Measurements from ENCODE around the gene RNF224. TPM values are rescaled to one million over a fixed set of nuclear protein-coding genes. Genes with fewer than 3 reads are reported as not detected.

The RNF224 gene
- total and polyA plus RNA-seq, 2 of the 13 experiments (the other 11 are each of a cell fraction or from before 2014, with no cell fraction given) = 0.09 TPM; not detected in 1

DNA sequence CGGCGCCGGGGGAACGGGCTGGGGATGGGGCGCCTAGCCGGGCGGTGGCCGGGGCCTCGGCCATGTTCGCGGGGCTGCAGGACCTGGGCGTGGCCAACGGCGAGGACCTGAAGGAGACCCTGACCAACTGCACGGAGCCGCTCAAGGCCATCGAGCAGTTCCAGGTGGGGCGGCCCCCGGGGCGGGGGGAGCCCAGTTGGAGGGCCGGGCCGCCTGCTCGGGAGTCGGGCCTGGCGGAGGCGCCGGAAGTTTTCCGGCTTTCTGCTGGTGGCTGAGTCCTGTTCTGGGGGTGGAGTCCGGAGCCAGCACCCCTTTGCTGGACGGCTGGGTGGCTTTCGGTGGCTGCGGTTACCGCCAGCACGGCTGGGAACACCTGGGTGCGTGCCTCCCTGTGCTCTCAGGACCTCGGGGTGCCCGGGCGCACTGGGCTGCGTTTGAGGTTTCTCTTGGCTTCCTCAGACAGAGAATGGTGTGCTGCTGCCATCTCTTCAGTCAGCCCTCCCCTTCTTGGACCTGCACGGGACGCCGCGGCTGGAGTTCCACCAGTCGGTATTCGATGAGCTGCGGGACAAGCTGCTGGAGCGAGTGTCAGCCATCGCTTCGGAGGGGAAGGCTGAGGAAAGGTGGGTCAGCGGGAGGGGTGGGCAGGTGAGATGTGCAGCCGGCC lies 28.3 kb downstream of the RNF224 start (continued):
- TF ChIP-seq SOX5 (CRISPR knock-in tag; IDR thresholded peaks at IDR 0.05; ENCODE audit: borderline replicate concordance) (no peak), ZNF24 (IDR thresholded peaks at IDR 0.05) (no peak), ZNF33A (CRISPR knock-in tag; IDR thresholded peaks at IDR 0.05; ENCODE audit: borderline replicate concordance) (no peak), JUNB (CRISPR knock-in tag; IDR thresholded peaks at IDR 0.05; ENCODE audit: borderline replicate concordance) (no peak), GRHL1 (CRISPR knock-in tag; conservative IDR thresholded peaks at IDR 0.05) (no peak), ZNF3 (CRISPR knock-in tag; IDR thresholded peaks at IDR 0.05) (no peak), ZNF570 (CRISPR knock-in tag; IDR thresholded peaks at IDR 0.05; ENCODE audit: borderline replicate concordance) (no peak), ZXDC (CRISPR knock-in tag; IDR thresholded peaks at IDR 0.05) (no peak), ZNF605 (CRISPR knock-in tag; IDR thresholded peaks at IDR 0.05) (0 out of 2 replicates have a peak, but pooled peaks have one; percentile 8), CCDC6 (CRISPR knock-in tag; IDR thresholded peaks at IDR 0.05) (0 out of 2 replicates have a peak, but pooled peaks have one; percentile 20), ZNF83 (CRISPR knock-in tag; IDR thresholded peaks at IDR 0.05; ENCODE audit: borderline replicate concordance) (no peak), ZSCAN22 (CRISPR knock-in tag; IDR thresholded peaks at IDR 0.05) (no peak), ZBTB38 (CRISPR knock-in tag; IDR thresholded peaks at IDR 0.05) (no peak; the same call in 1 of the 2 replicates), FIP1L1 (IDR thresholded peaks at IDR 0.05; ENCODE audit: borderline replicate concordance, insufficient read depth, low read depth, low read length) (no peak), ZNF143 (CRISPR knock-in tag; IDR thresholded peaks at IDR 0.05) (no peak), ELF1 (CRISPR knock-in tag; IDR thresholded peaks at IDR 0.05) (peak; percentile 24; the same call in 1 of the 2 replicates), AKAP8 (CRISPR knock-in tag; IDR thresholded peaks at IDR 0.05) (no peak), ZNF253 (CRISPR knock-in tag; IDR thresholded peaks at IDR 0.05; ENCODE audit: borderline replicate concordance) (0 out of 2 replicates have a peak, but pooled peaks have one; percentile 21)
- TF ChIP-seq, protein P1, sequence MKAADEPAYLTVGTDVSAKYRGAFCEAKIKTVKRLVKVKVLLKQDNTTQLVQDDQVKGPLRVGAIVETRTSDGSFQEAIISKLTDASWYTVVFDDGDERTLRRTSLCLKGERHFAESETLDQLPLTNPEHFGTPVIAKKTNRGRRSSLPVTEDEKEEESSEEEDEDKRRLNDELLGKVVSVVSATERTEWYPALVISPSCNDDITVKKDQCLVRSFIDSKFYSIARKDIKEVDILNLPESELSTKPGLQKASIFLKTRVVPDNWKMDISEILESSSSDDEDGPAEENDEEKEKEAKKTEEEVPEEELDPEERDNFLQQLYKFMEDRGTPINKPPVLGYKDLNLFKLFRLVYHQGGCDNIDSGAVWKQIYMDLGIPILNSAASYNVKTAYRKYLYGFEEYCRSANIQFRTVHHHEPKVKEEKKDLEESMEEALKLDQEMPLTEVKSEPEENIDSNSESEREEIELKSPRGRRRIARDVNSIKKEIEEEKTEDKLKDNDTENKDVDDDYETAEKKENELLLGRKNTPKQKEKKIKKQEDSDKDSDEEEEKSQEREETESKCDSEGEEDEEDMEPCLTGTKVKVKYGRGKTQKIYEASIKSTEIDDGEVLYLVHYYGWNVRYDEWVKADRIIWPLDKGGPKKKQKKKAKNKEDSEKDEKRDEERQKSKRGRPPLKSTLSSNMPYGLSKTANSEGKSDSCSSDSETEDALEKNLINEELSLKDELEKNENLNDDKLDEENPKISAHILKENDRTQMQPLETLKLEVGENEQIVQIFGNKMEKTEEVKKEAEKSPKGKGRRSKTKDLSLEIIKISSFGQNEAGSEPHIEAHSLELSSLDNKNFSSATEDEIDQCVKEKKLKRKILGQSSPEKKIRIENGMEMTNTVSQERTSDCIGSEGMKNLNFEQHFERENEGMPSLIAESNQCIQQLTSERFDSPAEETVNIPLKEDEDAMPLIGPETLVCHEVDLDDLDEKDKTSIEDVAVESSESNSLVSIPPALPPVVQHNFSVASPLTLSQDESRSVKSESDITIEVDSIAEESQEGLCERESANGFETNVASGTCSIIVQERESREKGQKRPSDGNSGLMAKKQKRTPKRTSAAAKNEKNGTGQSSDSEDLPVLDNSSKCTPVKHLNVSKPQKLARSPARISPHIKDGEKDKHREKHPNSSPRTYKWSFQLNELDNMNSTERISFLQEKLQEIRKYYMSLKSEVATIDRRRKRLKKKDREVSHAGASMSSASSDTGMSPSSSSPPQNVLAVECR (CRISPR knock-in tag; IDR thresholded peaks at IDR 0.05; ENCODE audit: borderline replicate concordance) = no peak; the same call in 1 of the 2 replicates
